Gastrocnemius medialis (tissue), 4 donors: ENCODE measurements around the gene CDKN2AIPNL. TPM values are rescaled to one million over a fixed set of nuclear protein-coding genes. Genes with fewer than 3 reads are reported as not detected.
A peak's percentile ranks its signal among the peaks of the same experiment; 100 is the strongest.

ENCODE experiments used
- ATAC-seq, 2 donors: fragments of 150-250 bp; one replicate each; pipeline ENCODE4 v1.9.1; 2016
- DNase-seq, 2 donors: peaks; one replicate each; pipeline ENCODE4 v3.0.0-alpha.2; 2019
- H3K27ac ChIP-seq, 4 donors: fragments of 200-600 bp; sonication (generic); 1 replicate in 1 of 4; 2 replicates in 3 of 4; pipeline ENCODE4 v1.5.1; 2016 to 2018; ENCODE audit warnings: mild to moderate bottlenecking in 2 of 4, moderate library complexity in 1 of 4
- H3K27me3 ChIP-seq, 3 donors: fragments of 200-600 bp; sonication (generic) in 2 of 3; 1 replicate in 1 of 3; 2 replicates in 2 of 3; pipeline versions ENCODE4 v1.5.1 to v1.6.0; 2016 to 2019; ENCODE audit warnings: mild to moderate bottlenecking in 1 of 3, moderate library complexity in 1 of 3
- H3K36me3 ChIP-seq, 2 donors: fragments of 200-600 bp; sonication (generic) in 1 of 2; one replicate each; pipeline ENCODE4 v1.5.1; 2017 to 2018
- H3K4me1 ChIP-seq, 2 donors: fragments of 200-600 bp; sonication (generic) in 1 of 2; one replicate each; pipeline ENCODE4 v1.5.1; 2016 to 2017; ENCODE audit warnings: mild to moderate bottlenecking in 2 of 2
- H3K4me3 ChIP-seq, 4 donors: fragments of 200-600 bp; sonication (generic) in 3 of 4; 1 replicate in 1 of 4; 2 replicates in 3 of 4; pipeline ENCODE4 v1.5.1; 2016 to 2019; ENCODE audit warnings: mild to moderate bottlenecking in 2 of 4
- H3K9me3 ChIP-seq, 3 donors: fragments of 200-600 bp; sonication (generic) in 2 of 3; 1 replicate in 1 of 3; 2 replicates in 2 of 3; pipeline ENCODE4 v1.5.1; 2016 to 2019
- CTCF ChIP-seq, 5 experiments: fragments of 450-650 bp in 3 of 5; fragments of 200-600 bp in 2 of 5; sonication (generic) in 2 of 5; IDR thresholded peaks in 4 of 5; conservative IDR thresholded peaks in 1 of 5; 1 replicate in 4 of 5; 2 replicates in 1 of 5; pipeline ENCODE4 v1.5.1; 2016 to 2019; ENCODE audit warnings: antibody characterized with exemption in 5 of 5, mild to moderate bottlenecking in 3 of 5, moderate library complexity in 3 of 5
- POLR2A ChIP-seq, 2 donors: fragments of 450-650 bp; IDR thresholded peaks; one replicate each; pipeline ENCODE4 v1.6.1; 2017; ENCODE audit warnings: antibody characterized with exemption in 2 of 2, mild to moderate bottlenecking in 2 of 2, moderate library complexity in 2 of 2
- in situ Hi-C, 4 donors: fragments of 200-750 bp; cut with MboI; loops; one replicate each; pipeline versions ENCODE4 v1.15.0 to v1.8.0; 2017; ENCODE audit warnings: low sequenced_read_pairs in 4 of 4
- intact Hi-C: fragments of 100-400 bp; cut with DNase I; formaldehyde crosslinking; loops from one replicate; pipeline ENCODE4 v1.15.1; 2023; ENCODE audit warnings: low total_unique reads
- total RNA-seq, 4 donors: library from RNA; depleted of rRNA; stranded (reverse); fragments of >200 nt; gene quantifications; one replicate each; pipeline versions ENCODE4 v1.1.0 to v1.2.3, GENCODE V29; 2016

The CDKN2AIPNL gene
- total RNA-seq, 4 donors from 2014 or later: 23.6 to 58.5 (median 37.4) TPM

- H3K27me3 ChIP-seq: no peaks in the 10 kb centered on the region
- TF ChIP-seq POLR2A (IDR thresholded peaks at IDR 0.05) (no peak), CTCF (IDR thresholded peaks at IDR 0.05 in 4 of 5, conservative IDR thresholded peaks at IDR 0.05 in 1 of 5) (no peak)
- no peak for ATAC-seq
- H3K4me3 ChIP-seq: no peak overlapping the region
- H3K27ac ChIP-seq: peak overlapping the region in 1 of 4 donors; percentile 4
- DNase-seq: no peak
- no peaks in the 10 kb centered on the region for H3K9me3 ChIP-seq
- in situ Hi-C loops: loop anchor here in 3 of 4 donors (25.0 kb wide), 1 partner anchor 103 kb away; no protein-coding TSS in a partner anchor
- H3K4me1 ChIP-seq: peaks cover 25 to 32% of the 10 kb centered on the region in 2 donors
- H3K36me3 ChIP-seq: peaks cover 0 to 12% of the 10 kb centered on the region in 2 donors
- intact Hi-C loops: no loop called here
These were observed 2.4 kb downstream of the CDKN2AIPNL start for GRCh38 chr5:134409321-134409720.

GRCh38 chr5:134406390-134406789 lies 5.3 kb downstream of the CDKN2AIPNL start:
- intact Hi-C loops: no loop called here
- H3K4me3 ChIP-seq: no peak overlapping the region
- DNase-seq (no peak), ATAC-seq (no peak)
- TF ChIP-seq CTCF (IDR thresholded peaks at IDR 0.05 in 4 of 5, conservative IDR thresholded peaks at IDR 0.05 in 1 of 5): no peak
- no peak for TF ChIP-seq POLR2A (IDR thresholded peaks at IDR 0.05)
- in situ Hi-C loops: loop anchor here in 3 of 4 donors (25.0 kb wide), 1 partner anchor 106 kb away; no protein-coding TSS in a partner anchor
- H3K36me3 ChIP-seq: peaks cover 0 to 23% of the 10 kb centered on the region in 2 donors
- no peak overlapping the region for H3K27ac ChIP-seq
- peaks cover 17 to 18% of the 10 kb centered on the region in 2 donors for H3K4me1 ChIP-seq
- no peaks in the 10 kb centered on the region for H3K27me3 ChIP-seq
- H3K9me3 ChIP-seq: no peaks in the 10 kb centered on the region

- H3K4me3 ChIP-seq: no peak overlapping the region
- intact Hi-C loops (no loop called here), in situ Hi-C loops (loop anchor here in 3 of 4 donors (25.0 kb wide), 1 partner anchor 108 kb away; no protein-coding TSS in a partner anchor)
- no peaks in the 10 kb centered on the region for H3K4me1 ChIP-seq
- H3K27me3 ChIP-seq: no peaks in the 10 kb centered on the region
- H3K9me3 ChIP-seq: no peaks in the 10 kb centered on the region
- TF ChIP-seq POLR2A (IDR thresholded peaks at IDR 0.05) (no peak), CTCF (IDR thresholded peaks at IDR 0.05 in 4 of 5, conservative IDR thresholded peaks at IDR 0.05 in 1 of 5) (no peak)
- DNase-seq (no peak), ATAC-seq (no peak)
- no peak overlapping the region for H3K27ac ChIP-seq
- H3K36me3 ChIP-seq: peaks cover 0 to 28% of the 10 kb centered on the region in 2 donors
These were observed 7.7 kb downstream of the CDKN2AIPNL start for GRCh38 chr5:134403951-134404350.

- in situ Hi-C loops (loop anchor here in 1 of 4 donors (25.0 kb wide), 1 partner anchor 489 kb away; no protein-coding TSS in a partner anchor), intact Hi-C loops (no loop called here)
- H3K27me3 ChIP-seq: no peaks in the 10 kb centered on the region
- DNase-seq (no peak), ATAC-seq (peak in 1 of 2 donors; percentile 20)
- no peaks in the 10 kb centered on the region for H3K4me1 ChIP-seq
- H3K27ac ChIP-seq: no peak overlapping the region
- H3K9me3 ChIP-seq: no peaks in the 10 kb centered on the region
- H3K36me3 ChIP-seq: peaks cover 0 to 57% of the 10 kb centered on the region in 2 donors
- no peak for TF ChIP-seq CTCF (IDR thresholded peaks at IDR 0.05 in 4 of 5, conservative IDR thresholded peaks at IDR 0.05 in 1 of 5)
- TF ChIP-seq POLR2A (IDR thresholded peaks at IDR 0.05): no peak
- no peak overlapping the region for H3K4me3 ChIP-seq
These were observed 13.0 kb downstream of the CDKN2AIPNL start for GRCh38 chr5:134398609-134399155.
